CD14-positive monocyte (primary cell): ENCODE data around the gene ALKBH8. TPM values are rescaled to one million over a fixed set of nuclear protein-coding genes. Genes with fewer than 3 reads are reported as not detected.

Source experiments
- DNase-seq, 3 donors: peaks; one replicate each; pipeline ENCODE4 v3.0.0-alpha.2; 2011 to 2022
- H2AFZ ChIP-seq: 2 replicates; pipeline ENCODE4 v1.6.0; 2012; ENCODE audit warnings: mild to moderate bottlenecking, low read depth, low read length, inconsistent platforms; ENCODE audit not compliant: insufficient read depth, poor library complexity, severe bottlenecking
- H3K27ac ChIP-seq, 2 donors: 1 replicate in 1 of 2; 2 replicates in 1 of 2; pipeline ENCODE4 v1.5.1; 2012 to 2013; ENCODE audit warnings: low read length in 2 of 2, control low read depth in 1 of 2, inconsistent platforms in 1 of 2, low read depth in 1 of 2, mild to moderate bottlenecking in 1 of 2
- H3K27me3 ChIP-seq, 2 donors: one replicate each; pipeline versions ENCODE4 v1.6.0 to v1.6.1; 2011 to 2013; ENCODE audit warnings: low read length in 2 of 2; ENCODE audit not compliant: control insufficient read depth in 2 of 2, insufficient read depth in 2 of 2
- H3K36me3 ChIP-seq, 2 donors: replicated peaks in 1 of 2; 1 replicate in 1 of 2; 2 replicates in 1 of 2; pipeline versions ENCODE4 v1.5.1 to v1.6.1; 2012 to 2013; ENCODE audit warnings: low read length in 2 of 2, control low read depth in 1 of 2, inconsistent platforms in 1 of 2, mild to moderate bottlenecking in 1 of 2; ENCODE audit not compliant: insufficient read depth in 2 of 2, control insufficient read depth in 1 of 2
- H3K4me1 ChIP-seq, 2 donors: 1 replicate in 1 of 2; 2 replicates in 1 of 2; pipeline versions ENCODE4 v1.5.1 to v1.6.1; 2012 to 2013; ENCODE audit warnings: low read length in 2 of 2, control low read depth in 1 of 2, inconsistent platforms in 1 of 2, mild to moderate bottlenecking in 1 of 2, moderate library complexity in 1 of 2; ENCODE audit not compliant: insufficient read depth in 2 of 2, control insufficient read depth in 1 of 2
- H3K4me2 ChIP-seq: replicated peaks from 2 replicates; pipeline ENCODE3; 2012; ENCODE audit warnings: low read length, moderate library complexity, mild to moderate bottlenecking; ENCODE audit not compliant: poor library complexity, severe bottlenecking; ENCODE audit errors: extremely low read depth
- H3K4me3 ChIP-seq, 3 experiments: fragments of 200-600 bp in 1 of 3; sonication (generic) in 1 of 3; replicated peaks in 1 of 3; 1 replicate in 2 of 3; 2 replicates in 1 of 3; pipeline ENCODE4 v1.5.1; 2011 to 2013; ENCODE audit warnings: low read length in 3 of 3, mild to moderate bottlenecking in 3 of 3, control low read depth in 2 of 3, low read depth in 2 of 3, inconsistent platforms in 1 of 3, moderate library complexity in 1 of 3
- H3K79me2 ChIP-seq: 2 replicates; pipeline ENCODE4 v1.6.0; 2012; ENCODE audit warnings: mild to moderate bottlenecking, control low read depth, inconsistent platforms, low read length, moderate library complexity; ENCODE audit not compliant: insufficient read depth
- H3K9ac ChIP-seq: 2 replicates; pipeline ENCODE4 v1.6.0; 2017; ENCODE audit warnings: low read length, mild to moderate bottlenecking; ENCODE audit not compliant: insufficient read depth, poor library complexity, severe bottlenecking
- H3K9me3 ChIP-seq, 2 donors: replicated peaks in 1 of 2; 1 replicate in 1 of 2; 2 replicates in 1 of 2; pipeline versions ENCODE4 v1.5.1 to v1.6.1; 2012 to 2013; ENCODE audit warnings: low read length in 2 of 2, control low read depth in 1 of 2; ENCODE audit not compliant: control insufficient read depth in 1 of 2, insufficient read depth in 1 of 2
- H4K20me1 ChIP-seq: 2 replicates; pipeline ENCODE4 v1.6.0; 2012; ENCODE audit warnings: mild to moderate bottlenecking, low read length, control low read depth, moderate library complexity; ENCODE audit not compliant: insufficient read depth
- H3K27ac Mint-ChIP-seq, 7 donors: one replicate each; pipeline ENCODE4 v1.8.0; 2020; ENCODE audit warnings: mild to moderate bottlenecking in 7 of 7, mixed read lengths in 7 of 7, moderate library complexity in 6 of 7, inconsistent platforms in 2 of 7
- H3K27me3 Mint-ChIP-seq, 3 donors: one replicate each; pipeline ENCODE4 v1.8.0; 2021 to 2022; ENCODE audit warnings: low read depth in 3 of 3, mild to moderate bottlenecking in 3 of 3, mixed read lengths in 3 of 3, moderate library complexity in 3 of 3, inconsistent platforms in 1 of 3
- H3K36me3 Mint-ChIP-seq, 2 donors: one replicate each; pipeline ENCODE4 v1.8.0; 2020; ENCODE audit warnings: mixed read lengths in 2 of 2, inconsistent platforms in 1 of 2, mild to moderate bottlenecking in 1 of 2
- H3K4me1 Mint-ChIP-seq: one replicate; pipeline ENCODE4 v1.8.0; 2020; ENCODE audit warnings: mild to moderate bottlenecking, mixed read lengths
- H3K4me3 Mint-ChIP-seq, 2 donors: one replicate each; pipeline ENCODE4 v1.8.0; 2020; ENCODE audit warnings: mild to moderate bottlenecking in 2 of 2, mixed read lengths in 2 of 2, moderate library complexity in 1 of 2
- H3K9me3 Mint-ChIP-seq, 7 donors: one replicate each; pipeline ENCODE4 v1.8.0; 2020 to 2022; ENCODE audit warnings: mixed read lengths in 7 of 7, mild to moderate bottlenecking in 6 of 7, moderate library complexity in 6 of 7, inconsistent platforms in 2 of 7
- WGBS: methylation state at CpG from one replicate; pipeline ENCODE4 v1.1.5; 2013; ENCODE audit warnings: missing lambda C conversion rate; ENCODE audit not compliant: insufficient coverage; 5-methylcytosine and 5-hydroxymethylcytosine counted together
- intact Hi-C, 2 donors: fragments of 100-400 bp; cut with micrococcal nuclease; formaldehyde crosslinking; loops; one replicate each; pipeline versions ENCODE4 v1.15.0 to v1.15.1; 2023
- polyA plus RNA-seq, 3 donors: library from polyadenylated mRNA; depleted of rRNA in 1 of 3; unstranded in 2 of 3; stranded (reverse) in 1 of 3; fragments of 300-500 nt in 2 of 3; fragments of >200 nt in 1 of 3; fragmentation: Illumina TruSeq in 2 of 3; gene quantifications; 1 replicate in 2 of 3; 2 replicates in 1 of 3; pipeline ENCODE4 v1.2.3, GENCODE V29; 2012 to 2021
- TF ChIP-seq, protein P1 (sequence below): fragments of 200-600 bp; IDR thresholded peaks from one replicate; pipeline ENCODE4 v1.8.0; 2022; ENCODE audit warnings: antibody characterized with exemption, mild to moderate bottlenecking

Gene ALKBH8
- polyA plus RNA-seq, 3 donors = 0.83 to 2.6 (median 1.8) TPM

DNA sequence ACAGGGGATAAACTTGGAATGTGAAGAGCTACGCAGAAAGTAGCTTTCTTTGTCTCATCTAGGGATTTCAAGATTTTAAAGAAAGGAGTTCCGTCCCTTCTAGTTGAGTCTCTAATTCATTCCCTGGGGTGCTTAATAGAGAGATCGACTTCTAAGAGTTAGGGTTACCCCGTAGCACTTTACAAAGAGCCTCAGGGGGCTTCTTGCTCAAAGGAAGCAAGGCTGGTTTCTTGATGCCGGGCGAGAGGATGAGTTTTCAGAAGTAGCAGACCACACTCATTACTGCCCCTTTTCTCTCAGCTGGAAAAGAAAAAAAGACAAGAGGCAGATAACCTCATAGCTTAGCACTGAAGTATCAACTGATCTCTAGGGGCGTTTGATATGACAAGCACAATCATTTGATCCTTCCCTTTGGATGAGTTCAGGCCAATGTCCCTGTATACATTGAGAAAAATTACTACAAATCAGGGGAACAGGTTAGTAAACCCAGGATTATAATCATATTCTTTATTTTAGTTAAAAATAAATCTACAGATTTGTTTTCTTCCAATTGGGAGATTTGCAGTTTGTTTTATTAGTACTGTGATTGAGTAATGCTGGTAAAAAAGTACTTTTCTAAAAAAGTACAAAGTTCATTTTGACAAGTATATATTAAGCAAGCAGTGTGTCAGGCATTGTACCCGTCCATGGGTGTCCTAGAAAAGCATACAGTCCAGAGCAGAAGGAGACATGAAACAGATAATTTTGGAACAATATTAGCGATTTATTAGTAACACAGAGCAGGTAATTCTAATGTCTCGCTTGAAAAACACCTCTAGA lies 44.1 kb upstream of the ALKBH8 start:
- Histone ChIP-seq H2AFZ (no peak overlapping the region), H3K36me3 (no peaks in the 10 kb centered on the region), H3K4me2 (no peak overlapping the region), H4K20me1 (no peaks in the 10 kb centered on the region), H3K9me3 (no peaks in the 10 kb centered on the region), H3K4me3 (no peak overlapping the region), H3K27me3 (peaks cover 8 to 16% of the 10 kb centered on the region in 2 donors), H3K27ac (no peak overlapping the region), H3K4me1 (no peaks in the 10 kb centered on the region), H3K9ac (no peak overlapping the region), H3K79me2 (no peaks in the 10 kb centered on the region)
- 51% methylated on average over 6 of the region's 10 CpGs for WGBS
- Mint-ChIP-seq H3K27me3 (peaks cover 9 to 34% (median 17%) of the 10 kb centered on the region in 3 donors), H3K27ac (no peak overlapping the region), H3K4me3 (peak overlapping the region in 1 of 2 donors; percentile 20), H3K4me1 (no peaks in the 10 kb centered on the region), H3K9me3 (peaks cover 0 to 2% (median 0%) of the 10 kb centered on the region in 7 donors), H3K36me3 (no peaks in the 10 kb centered on the region)
- TF ChIP-seq, protein P1, sequence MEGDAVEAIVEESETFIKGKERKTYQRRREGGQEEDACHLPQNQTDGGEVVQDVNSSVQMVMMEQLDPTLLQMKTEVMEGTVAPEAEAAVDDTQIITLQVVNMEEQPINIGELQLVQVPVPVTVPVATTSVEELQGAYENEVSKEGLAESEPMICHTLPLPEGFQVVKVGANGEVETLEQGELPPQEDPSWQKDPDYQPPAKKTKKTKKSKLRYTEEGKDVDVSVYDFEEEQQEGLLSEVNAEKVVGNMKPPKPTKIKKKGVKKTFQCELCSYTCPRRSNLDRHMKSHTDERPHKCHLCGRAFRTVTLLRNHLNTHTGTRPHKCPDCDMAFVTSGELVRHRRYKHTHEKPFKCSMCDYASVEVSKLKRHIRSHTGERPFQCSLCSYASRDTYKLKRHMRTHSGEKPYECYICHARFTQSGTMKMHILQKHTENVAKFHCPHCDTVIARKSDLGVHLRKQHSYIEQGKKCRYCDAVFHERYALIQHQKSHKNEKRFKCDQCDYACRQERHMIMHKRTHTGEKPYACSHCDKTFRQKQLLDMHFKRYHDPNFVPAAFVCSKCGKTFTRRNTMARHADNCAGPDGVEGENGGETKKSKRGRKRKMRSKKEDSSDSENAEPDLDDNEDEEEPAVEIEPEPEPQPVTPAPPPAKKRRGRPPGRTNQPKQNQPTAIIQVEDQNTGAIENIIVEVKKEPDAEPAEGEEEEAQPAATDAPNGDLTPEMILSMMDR = no peak
- intact Hi-C loops = no loop called here
- DNase-seq = no peak

- no peaks in the 10 kb centered on the region for H3K79me2 ChIP-seq
- H3K4me1 ChIP-seq = no peaks in the 10 kb centered on the region
- 60% methylated on average over 1 of the region's 2 CpGs for WGBS
- H3K36me3 Mint-ChIP-seq = no peaks in the 10 kb centered on the region
- DNase-seq = no peak
- H3K9ac ChIP-seq = no peak overlapping the region
- intact Hi-C loops = no loop called here
- no peak overlapping the region for H3K4me3 Mint-ChIP-seq
- H3K27me3 ChIP-seq = peaks cover 8 to 16% of the 10 kb centered on the region in 2 donors
- peaks cover 12 to 34% (median 19%) of the 10 kb centered on the region in 3 donors for H3K27me3 Mint-ChIP-seq
- no peak overlapping the region for H3K4me2 ChIP-seq
- peaks cover 0 to 2% (median 0%) of the 10 kb centered on the region in 7 donors for H3K9me3 Mint-ChIP-seq
- no peak overlapping the region for H3K27ac ChIP-seq
- no peak overlapping the region for H3K4me3 ChIP-seq
- H3K27ac Mint-ChIP-seq = no peak overlapping the region
- no peaks in the 10 kb centered on the region for H4K20me1 ChIP-seq
- TF ChIP-seq, protein P1 = no peak
- no peaks in the 10 kb centered on the region for H3K36me3 ChIP-seq
- H2AFZ ChIP-seq = no peak overlapping the region
- no peaks in the 10 kb centered on the region for H3K9me3 ChIP-seq
- H3K4me1 Mint-ChIP-seq = no peaks in the 10 kb centered on the region
Observed at GRCh38 chr11:107608809-107609208, 43.3 kb upstream of the ALKBH8 start.
